ENCODE data around the gene SLC4A4. TPM values are rescaled to one million over a fixed set of nuclear protein-coding genes. Genes with fewer than 3 reads are reported as not detected.

Gene SLC4A4
- total RNA-seq, 1 experiment from 2014 or later = 1.1 TPM

GRCh38 chr4:71583971-71584370 lies 245.2 kb downstream of the SLC4A4 start:
- Mint-ChIP-seq H3K4me3 (no peak overlapping the region), H3K27me3 (ENCODE audit: low read depth) (peaks cover 2% of the 10 kb centered on the region; the same call in 1 of the 2 replicates), H3K9me3 (peaks cover 34% of the 10 kb centered on the region), H3K4me1 (peaks cover 9% of the 10 kb centered on the region), H3K36me3 (peaks cover 28% of the 10 kb centered on the region), H3K27ac (no peak overlapping the region)
- ChIA-PET POLR2A (no interaction called here), CTCF (no interaction called here)
- DNase-seq (ENCODE audit: low spot score) (no peak), ATAC-seq (no peak)
- TF ChIP-seq NR1H2 (CRISPR knock-in tag; IDR thresholded peaks at IDR 0.05) (no peak), ZNF532 (CRISPR knock-in tag; IDR thresholded peaks at IDR 0.05; ENCODE audit: borderline replicate concordance) (no peak), PRDM15 (CRISPR knock-in tag; IDR thresholded peaks at IDR 0.05) (no peak), ZNF396 (CRISPR knock-in tag; IDR thresholded peaks at IDR 0.05; ENCODE audit: borderline replicate concordance) (no peak), E2F5 (CRISPR knock-in tag; IDR thresholded peaks at IDR 0.05) (no peak), JUN (CRISPR knock-in tag; IDR thresholded peaks at IDR 0.05) (no peak)

GRCh38 chr4:71584585-71584984 lies 245.8 kb downstream of the SLC4A4 start:
- Mint-ChIP-seq H3K36me3 (peaks cover 28% of the 10 kb centered on the region), H3K4me3 (no peak overlapping the region), H3K9me3 (peaks cover 31% of the 10 kb centered on the region), H3K27ac (no peak overlapping the region), H3K27me3 (ENCODE audit: low read depth) (peaks cover 2% of the 10 kb centered on the region; the same call in 1 of the 2 replicates), H3K4me1 (peaks cover 9% of the 10 kb centered on the region)
- POLR2A ChIA-PET = no interaction called here
- no peak for ATAC-seq
- CTCF ChIA-PET = no interaction called here
- no peak for DNase-seq (ENCODE audit: low spot score)
- no peak for TF ChIP-seq SMAD4 (CRISPR knock-in tag; IDR thresholded peaks at IDR 0.05)
- no peak for TF ChIP-seq IRF1 (CRISPR knock-in tag; IDR thresholded peaks at IDR 0.05)
- no peak for TF ChIP-seq CREM (CRISPR knock-in tag; IDR thresholded peaks at IDR 0.05)
- no peak for TF ChIP-seq TEAD1 (CRISPR knock-in tag; IDR thresholded peaks at IDR 0.05)
- TF ChIP-seq ZBTB43 (CRISPR knock-in tag; IDR thresholded peaks at IDR 0.05) = no peak
- no peak for TF ChIP-seq STAT6 (CRISPR knock-in tag; conservative IDR thresholded peaks at IDR 0.05; ENCODE audit: low read depth)
- no peak for TF ChIP-seq ERG (CRISPR knock-in tag; IDR thresholded peaks at IDR 0.05)
- no peak for TF ChIP-seq JUN (CRISPR knock-in tag; IDR thresholded peaks at IDR 0.05)
- no peak for TF ChIP-seq CREB1 (CRISPR knock-in tag; IDR thresholded peaks at IDR 0.05)
- TF ChIP-seq FOXJ3 (CRISPR knock-in tag; IDR thresholded peaks at IDR 0.05; ENCODE audit: borderline replicate concordance) = no peak
- no peak for TF ChIP-seq RORB (CRISPR knock-in tag; IDR thresholded peaks at IDR 0.05)
- no peak for TF ChIP-seq ZNF138 (CRISPR knock-in tag; conservative IDR thresholded peaks at IDR 0.05)
- TF ChIP-seq ZBTB21 (CRISPR knock-in tag; IDR thresholded peaks at IDR 0.05; ENCODE audit: borderline replicate concordance) = no peak
- no peak for TF ChIP-seq ZNF671 (CRISPR knock-in tag; IDR thresholded peaks at IDR 0.05)
- no peak for TF ChIP-seq SP1 (CRISPR knock-in tag; conservative IDR thresholded peaks at IDR 0.05)
- no peak for TF ChIP-seq TEAD4 (CRISPR knock-in tag; IDR thresholded peaks at IDR 0.05)
- TF ChIP-seq ZNF317 (CRISPR knock-in tag; IDR thresholded peaks at IDR 0.05; ENCODE audit: borderline replicate concordance, low read depth) = no peak
